ENCODE results near the gene GGACT.

Gene GGACT

DNA sequence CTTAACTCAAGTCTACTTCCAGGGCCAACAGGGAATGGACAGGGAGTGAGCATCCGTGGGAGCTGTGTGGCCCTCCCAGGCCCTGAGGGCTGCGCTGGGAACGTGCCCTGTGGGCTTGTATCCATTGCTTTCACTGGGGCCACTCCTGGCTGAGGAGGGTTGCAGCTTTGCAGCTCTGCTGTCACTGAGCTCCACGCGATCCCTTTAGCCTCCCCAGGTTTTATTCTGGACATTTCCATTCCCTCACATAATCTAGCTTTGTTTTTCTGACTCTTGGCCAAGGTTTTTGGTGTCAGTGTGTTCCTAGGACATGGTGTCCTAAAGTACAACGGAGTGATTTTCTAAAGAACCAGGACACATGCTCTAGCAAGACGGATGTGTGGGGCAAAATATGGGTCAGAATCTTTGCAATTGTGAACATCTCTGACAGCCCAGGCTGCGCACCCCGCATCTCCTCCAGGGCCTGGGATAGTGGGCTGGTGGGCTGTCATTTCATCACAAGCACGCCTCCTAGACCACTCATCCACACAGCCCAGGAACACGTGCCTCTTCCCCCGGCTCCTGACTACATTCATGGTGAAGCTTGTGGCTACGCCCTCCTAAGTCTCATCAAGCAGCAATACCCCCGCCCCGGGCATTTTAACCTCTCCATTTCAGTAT, 28.0 kb downstream of the GGACT start:
- DNase-seq = peak in 2 of 10 donors; percentile 38 to 56
- intact Hi-C loops (cut with DNase I) = no loop called here

DNA sequence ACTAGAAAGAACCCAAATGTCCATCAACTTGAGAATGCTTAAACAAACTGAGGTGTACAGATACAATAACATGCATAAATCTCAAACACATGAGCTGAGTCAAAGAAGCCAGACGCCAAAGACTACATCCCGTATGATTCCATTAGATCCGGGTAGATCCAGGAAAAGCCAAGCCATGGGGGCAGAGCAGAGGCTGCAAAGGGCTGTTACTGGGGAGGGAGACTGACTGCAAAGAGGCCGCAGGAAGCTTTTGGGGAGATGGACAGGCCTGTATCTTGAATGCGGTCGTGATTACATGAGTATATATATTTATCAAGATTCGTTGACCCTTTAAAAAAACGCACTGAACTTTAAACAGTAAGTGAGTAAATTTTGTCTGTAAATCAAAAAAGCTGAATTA, 28.7 kb downstream of the GGACT start:
- intact Hi-C loops (cut with DNase I) = no loop called here
- no peak for DNase-seq

GRCh38 chr13:100552755-100553154, 35.8 kb downstream of the GGACT start:
- intact Hi-C loops (cut with DNase I) = no loop called here
- DNase-seq = no peak

DNA sequence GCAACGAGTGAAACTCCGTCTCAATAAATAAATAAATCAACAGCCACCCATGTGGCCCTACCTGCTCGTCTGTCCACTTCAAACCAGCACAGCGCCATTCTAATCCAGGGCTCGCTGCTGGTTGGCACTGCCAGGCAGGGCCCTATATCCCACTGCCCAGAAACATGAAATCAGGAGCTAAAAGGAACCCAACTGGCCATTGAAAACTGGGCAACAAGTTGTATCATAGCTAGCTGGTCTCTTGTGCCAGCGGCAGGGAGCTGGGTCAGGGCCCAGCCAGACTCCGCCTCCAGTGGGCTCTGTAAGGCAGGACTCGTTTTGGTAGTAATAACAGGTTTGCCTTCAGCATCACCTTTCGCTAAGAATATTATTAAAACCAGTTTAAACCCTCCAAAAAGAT, 39.3 kb downstream of the GGACT start:
- DNase-seq = no peak
- intact Hi-C loops (cut with DNase I) = no loop called here

DNA sequence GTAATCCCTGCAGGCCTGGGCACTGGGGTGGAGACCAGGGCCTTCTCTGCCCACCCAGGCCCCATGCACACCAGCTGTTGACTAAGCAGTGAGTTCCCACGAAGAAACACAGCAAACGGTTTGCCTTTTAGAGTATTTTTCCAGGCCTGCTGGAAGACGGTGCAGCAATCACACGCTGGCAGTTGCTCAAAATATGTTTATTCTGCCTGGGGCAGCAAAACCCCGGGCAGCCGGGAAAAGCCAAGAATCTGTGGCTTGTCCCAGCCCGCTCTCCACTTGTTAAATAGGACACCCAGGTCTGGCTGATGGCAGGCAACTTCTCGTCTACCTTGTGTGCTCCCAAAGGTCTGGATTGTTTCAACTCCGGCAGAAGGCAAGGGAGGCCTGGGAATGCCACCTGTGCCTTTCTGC, 40.8 kb downstream of the GGACT start:
- DNase-seq = peak in 1 of 10 donors; percentile 81
- intact Hi-C loops (cut with DNase I) = no loop called here

DNA sequence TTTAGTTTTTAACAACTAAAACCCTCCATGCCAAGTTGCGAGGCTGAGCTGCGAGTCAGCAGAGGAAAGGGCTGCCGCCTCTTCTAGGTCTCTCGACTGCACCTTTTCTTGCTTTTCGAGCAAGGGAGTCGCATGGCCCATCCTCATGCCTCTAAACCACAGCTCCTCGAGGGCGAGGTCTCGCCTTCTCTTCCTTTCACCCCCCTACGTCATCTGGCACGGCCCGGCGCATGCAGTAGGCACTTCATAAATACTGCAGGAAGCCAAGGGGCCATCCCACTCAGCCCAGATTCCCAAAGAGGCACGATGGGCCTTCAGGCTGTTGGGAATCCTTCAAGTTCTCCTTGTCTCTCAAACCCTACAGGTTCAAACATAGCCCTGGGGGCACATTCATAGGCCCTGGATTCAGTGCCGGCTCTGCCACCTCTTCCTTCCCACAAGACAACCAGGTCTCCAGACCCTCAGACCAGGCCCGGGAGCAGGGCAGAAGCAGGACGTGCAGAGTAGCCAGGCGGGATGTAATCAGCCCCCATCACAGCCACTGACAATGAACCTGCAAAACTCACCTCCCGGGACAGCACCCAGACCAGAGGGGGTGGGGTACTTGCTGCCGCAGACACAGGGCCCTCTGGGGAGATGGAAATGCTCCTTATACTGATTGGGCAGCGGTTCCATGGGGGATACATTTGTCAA, 41.7 kb downstream of the GGACT start:
- intact Hi-C loops (cut with DNase I) = no loop called here
- no peak for DNase-seq

GRCh38 chr13:100545684-100546061, 42.9 kb downstream of the GGACT start:
- peak in 1 of 10 donors; percentile 11 for DNase-seq
- intact Hi-C loops (cut with DNase I) = no loop called here

GRCh38 chr13:100544866-100545683, 43.5 kb downstream of the GGACT start:
- intact Hi-C loops (cut with DNase I) = no loop called here
- peak in 5 of 10 donors; percentile 28 to 90 (median 80) for DNase-seq

- peak in 1 of 10 donors; percentile 49 for DNase-seq
- intact Hi-C loops (cut with DNase I) = no loop called here
Measured at GRCh38 chr13:100543872-100544602, 44.6 kb downstream of the GGACT start.

GRCh38 chr13:100542826-100543156, 45.8 kb downstream of the GGACT start:
- intact Hi-C loops (cut with DNase I) = no loop called here
- no peak for DNase-seq

GRCh38 chr13:100541897-100542825, 46.4 kb downstream of the GGACT start:
- intact Hi-C loops (cut with DNase I) = no loop called here
- DNase-seq = peak in 1 of 10 donors; percentile 36

- DNase-seq = peak in 1 of 10 donors; percentile 57
- intact Hi-C loops (cut with DNase I) = no loop called here
Measured at GRCh38 chr13:100540621-100541020, 48.0 kb downstream of the GGACT start.

GRCh38 chr13:100537951-100538462, 50.6 kb downstream of the GGACT start:
- intact Hi-C loops (cut with DNase I) = no loop called here
- DNase-seq = peak in 1 of 10 donors; percentile 43

DNA sequence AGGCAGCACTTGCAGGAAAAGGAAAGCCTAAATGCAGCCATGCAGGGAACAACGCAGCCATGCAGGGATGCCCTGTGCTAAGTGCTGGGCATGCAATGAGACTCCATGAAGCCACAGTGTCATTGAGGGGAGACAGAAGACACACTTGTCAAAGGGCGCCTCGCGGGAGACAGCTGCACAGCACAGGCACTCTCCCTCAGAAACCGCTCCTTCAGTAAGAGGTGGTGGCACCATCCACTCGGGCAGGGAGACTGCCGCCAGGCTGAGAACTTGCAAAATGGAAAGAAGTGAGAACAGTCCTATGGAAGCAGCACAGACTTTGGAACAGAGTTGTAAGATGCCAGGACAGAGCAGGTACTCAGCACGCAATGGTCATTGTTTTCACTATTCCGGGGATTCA, 51.1 kb downstream of the GGACT start:
- intact Hi-C loops (cut with DNase I) = no loop called here

DNA sequence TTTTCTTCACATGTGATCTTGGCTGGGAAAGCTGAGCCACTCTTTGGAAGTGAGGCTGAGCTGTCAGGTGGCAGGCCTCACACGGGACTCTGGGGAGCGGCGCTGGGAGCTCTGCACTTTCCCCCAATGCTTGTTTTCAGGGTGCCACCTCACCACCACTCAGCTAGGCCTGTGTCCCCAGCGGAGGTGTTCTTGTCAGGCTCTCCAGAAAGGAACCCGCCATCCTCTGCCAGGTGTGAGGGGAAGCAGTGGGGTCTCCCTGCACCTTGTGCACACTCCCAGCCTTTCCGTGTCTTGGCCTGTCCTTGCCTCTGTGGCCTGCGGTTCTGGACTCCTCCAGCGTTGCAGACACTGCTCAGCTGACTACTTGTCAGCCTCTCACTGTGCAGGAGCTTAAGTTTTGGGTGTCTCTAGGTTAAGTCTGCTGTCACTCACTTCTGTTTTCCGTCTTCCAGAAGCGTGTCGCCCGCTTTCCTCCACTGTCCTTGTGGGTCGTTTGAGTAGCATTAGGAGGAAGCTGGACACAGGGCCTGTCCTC, 51.9 kb downstream of the GGACT start:
- DNase-seq = peak in 1 of 10 donors; percentile 74
- intact Hi-C loops (cut with DNase I) = no loop called here

More for the DNA sequence above, 51.1 kb downstream of the GGACT start:
- DNase-seq = peak in 1 of 10 donors; percentile 65

GRCh38 chr13:100535426-100536135, 53.0 kb downstream of the GGACT start:
- intact Hi-C loops (cut with DNase I) = no loop called here
- peak in 2 of 10 donors; percentile 33 to 66 for DNase-seq

- intact Hi-C loops (cut with DNase I) = no loop called here
- DNase-seq = peak in 1 of 10 donors; percentile 36
Measured at GRCh38 chr13:100534911-100535310, 53.7 kb downstream of the GGACT start.

DNA sequence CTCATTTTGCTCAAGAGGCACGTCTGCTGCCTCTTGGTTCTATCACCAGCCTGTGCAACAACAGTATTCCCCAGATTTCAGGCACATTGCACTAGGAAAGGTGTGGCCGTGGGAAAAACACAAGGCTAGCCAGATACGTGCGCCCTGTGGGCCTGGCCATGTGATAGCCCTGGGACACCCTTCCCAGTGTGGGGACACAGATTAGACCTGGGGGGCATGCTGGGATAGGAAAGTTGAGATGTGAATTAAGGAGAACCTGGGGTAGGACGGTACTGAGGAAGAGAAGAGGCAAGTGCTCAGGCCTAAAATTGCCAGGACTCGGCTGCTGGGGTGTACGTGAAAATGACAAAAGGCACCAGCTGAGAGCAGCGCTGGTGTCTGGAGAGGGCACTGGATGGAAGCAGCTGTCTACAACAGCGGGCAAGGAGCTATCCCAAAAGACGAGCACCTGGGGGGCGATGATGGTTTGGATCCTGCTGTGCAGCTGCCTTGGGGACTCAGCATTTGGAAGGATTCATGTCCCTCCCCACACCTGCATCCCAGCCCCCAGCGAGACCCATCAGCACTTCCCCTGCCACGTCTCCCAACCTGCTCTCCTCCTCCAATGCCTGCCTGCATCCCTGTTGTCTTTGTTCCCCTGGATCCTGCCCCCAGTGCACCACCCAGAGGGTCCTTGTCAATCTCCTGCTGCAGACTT, 54.3 kb downstream of the GGACT start:
- DNase-seq = peak in 1 of 10 donors; percentile 28
- intact Hi-C loops (cut with DNase I) = no loop called here

Data from posterior cingulate gyrus (tissue), 11 donors.